ENCODE data around the gene GMDS. TPM values are rescaled to one million over a fixed set of nuclear protein-coding genes. Genes with fewer than 3 reads are reported as not detected.

Gene GMDS
- total RNA-seq, 4 donors from 2014 or later, result 197 to 375 (median 215) TPM

DNA sequence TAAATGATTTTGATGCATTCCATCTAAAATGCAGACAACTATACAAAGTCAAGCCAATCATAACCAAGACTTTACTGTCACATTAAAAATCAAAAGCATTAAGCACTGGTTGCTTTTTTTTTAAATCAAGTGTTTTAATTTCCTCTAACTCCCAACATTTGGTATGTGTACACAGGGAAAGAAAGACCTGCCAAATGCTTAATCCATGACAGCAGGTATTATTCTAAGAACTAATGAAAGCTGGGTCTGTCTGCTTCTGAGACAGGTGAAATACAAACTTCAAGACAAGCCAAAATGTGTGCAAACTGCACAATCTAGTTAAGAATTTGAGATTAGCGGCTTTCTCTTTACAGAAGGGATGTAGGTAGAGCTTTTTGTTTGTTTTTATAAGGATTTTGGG lies 126.1 kb downstream of the GMDS start:
- Histone ChIP-seq H3K27ac (no peak overlapping the region), H3K4me1 (no peaks in the 10 kb centered on the region), H3K36me3 (no peaks in the 10 kb centered on the region), H3K4me3 (no peak overlapping the region), H3K27me3 (no peaks in the 10 kb centered on the region), H3K9me3 (no peaks in the 10 kb centered on the region)
- TF ChIP-seq, protein P1, sequence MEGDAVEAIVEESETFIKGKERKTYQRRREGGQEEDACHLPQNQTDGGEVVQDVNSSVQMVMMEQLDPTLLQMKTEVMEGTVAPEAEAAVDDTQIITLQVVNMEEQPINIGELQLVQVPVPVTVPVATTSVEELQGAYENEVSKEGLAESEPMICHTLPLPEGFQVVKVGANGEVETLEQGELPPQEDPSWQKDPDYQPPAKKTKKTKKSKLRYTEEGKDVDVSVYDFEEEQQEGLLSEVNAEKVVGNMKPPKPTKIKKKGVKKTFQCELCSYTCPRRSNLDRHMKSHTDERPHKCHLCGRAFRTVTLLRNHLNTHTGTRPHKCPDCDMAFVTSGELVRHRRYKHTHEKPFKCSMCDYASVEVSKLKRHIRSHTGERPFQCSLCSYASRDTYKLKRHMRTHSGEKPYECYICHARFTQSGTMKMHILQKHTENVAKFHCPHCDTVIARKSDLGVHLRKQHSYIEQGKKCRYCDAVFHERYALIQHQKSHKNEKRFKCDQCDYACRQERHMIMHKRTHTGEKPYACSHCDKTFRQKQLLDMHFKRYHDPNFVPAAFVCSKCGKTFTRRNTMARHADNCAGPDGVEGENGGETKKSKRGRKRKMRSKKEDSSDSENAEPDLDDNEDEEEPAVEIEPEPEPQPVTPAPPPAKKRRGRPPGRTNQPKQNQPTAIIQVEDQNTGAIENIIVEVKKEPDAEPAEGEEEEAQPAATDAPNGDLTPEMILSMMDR (IDR thresholded peaks at IDR 0.05), result no peak
- no peak for TF ChIP-seq POLR2A (IDR thresholded peaks at IDR 0.05)
- no peak for DNase-seq

DNA sequence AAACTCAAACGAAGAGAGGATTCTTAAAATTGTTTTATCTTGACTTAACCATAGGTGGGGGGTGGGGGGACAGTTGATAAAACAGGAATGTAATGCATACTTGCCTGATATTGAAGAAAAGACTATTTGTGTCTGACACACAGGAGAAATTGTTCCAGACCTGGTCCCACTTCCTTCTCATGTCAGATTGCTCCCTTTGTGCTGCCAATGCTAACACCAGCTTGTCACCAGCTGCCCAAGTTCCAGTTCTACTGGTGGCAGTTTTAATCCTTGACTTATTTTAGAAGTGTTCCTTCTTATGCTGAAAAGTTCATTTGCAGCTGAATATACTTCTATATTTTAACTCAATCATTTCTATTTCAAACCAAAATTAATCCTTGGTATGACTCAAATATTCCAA lies 127.3 kb downstream of the GMDS start:
- Histone ChIP-seq H3K4me1 (no peaks in the 10 kb centered on the region), H3K9me3 (no peaks in the 10 kb centered on the region), H3K36me3 (no peaks in the 10 kb centered on the region), H3K27me3 (no peaks in the 10 kb centered on the region), H3K27ac (no peak overlapping the region), H3K4me3 (no peak overlapping the region)
- DNase-seq, result no peak
- TF ChIP-seq POLR2A (IDR thresholded peaks at IDR 0.05), result no peak
- TF ChIP-seq, protein P1 (IDR thresholded peaks at IDR 0.05), result no peak

DNA sequence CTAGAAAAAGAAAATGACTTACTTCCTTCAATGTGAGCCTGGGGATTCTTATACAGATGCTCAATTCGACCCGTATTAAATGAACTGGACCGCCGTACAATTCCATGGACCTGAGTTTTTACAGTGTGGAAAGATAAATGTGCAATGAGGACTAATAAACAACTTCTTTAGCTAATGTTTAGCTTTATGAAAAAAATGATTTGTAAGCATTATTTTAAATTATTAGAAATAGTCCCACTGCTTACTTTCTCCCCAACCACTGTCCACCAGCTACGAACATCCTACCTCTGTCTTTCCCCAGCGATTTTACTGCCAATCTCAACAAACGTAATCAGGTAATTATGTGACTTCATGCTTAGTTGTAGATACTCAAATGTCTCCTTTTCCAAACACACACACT lies 128.0 kb downstream of the GMDS start:
- Histone ChIP-seq H3K27ac (no peak overlapping the region), H3K36me3 (no peaks in the 10 kb centered on the region), H3K4me3 (no peak overlapping the region), H3K4me1 (no peaks in the 10 kb centered on the region), H3K27me3 (no peaks in the 10 kb centered on the region), H3K9me3 (no peaks in the 10 kb centered on the region)
- no peak for DNase-seq
- TF ChIP-seq POLR2A (IDR thresholded peaks at IDR 0.05), result no peak
- TF ChIP-seq, protein P1 (IDR thresholded peaks at IDR 0.05), result no peak

DNA sequence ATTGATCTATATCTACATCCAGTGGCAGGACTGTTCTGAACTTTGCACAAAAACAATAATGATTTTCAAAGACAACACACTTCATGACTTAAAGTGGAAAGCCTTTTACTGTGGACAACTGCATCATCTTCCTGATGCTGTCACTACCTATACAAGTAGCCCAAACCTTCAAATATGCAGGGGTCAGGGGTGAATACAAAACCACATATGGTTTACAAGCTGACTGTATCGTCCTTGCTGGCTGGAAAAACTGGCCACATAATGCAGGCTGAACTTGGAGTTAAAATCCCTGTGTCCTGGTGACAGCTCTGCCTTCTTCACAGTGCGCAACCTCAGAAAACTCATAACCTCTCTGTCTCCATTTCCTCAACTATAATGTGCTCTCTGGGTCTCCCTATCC lies 128.9 kb downstream of the GMDS start:
- Histone ChIP-seq H3K36me3 (no peaks in the 10 kb centered on the region), H3K9me3 (no peaks in the 10 kb centered on the region), H3K4me3 (no peak overlapping the region), H3K27ac (no peak overlapping the region), H3K27me3 (no peaks in the 10 kb centered on the region), H3K4me1 (no peaks in the 10 kb centered on the region)
- no peak for DNase-seq
- TF ChIP-seq, protein P1 (IDR thresholded peaks at IDR 0.05), result no peak
- TF ChIP-seq POLR2A (IDR thresholded peaks at IDR 0.05), result no peak

DNA sequence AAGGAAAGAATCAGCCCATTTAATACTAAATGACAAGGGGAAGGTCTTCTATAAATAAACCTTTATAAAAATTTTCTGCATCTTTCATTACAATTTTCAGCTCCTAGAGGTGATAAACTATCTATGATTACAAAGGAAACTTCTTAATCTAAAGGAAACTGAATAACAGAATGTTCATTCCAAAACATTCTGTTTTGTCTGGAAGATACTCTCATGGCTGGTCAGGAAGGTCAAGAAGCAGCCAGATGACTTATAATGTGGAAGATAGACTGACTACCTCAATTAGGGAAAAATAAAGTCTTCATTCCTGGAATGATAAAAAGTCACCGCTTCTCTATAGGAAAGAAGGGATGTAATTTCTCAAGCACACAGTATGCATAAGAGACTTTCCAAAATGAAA lies 131.3 kb downstream of the GMDS start:
- TF ChIP-seq, protein P1 (IDR thresholded peaks at IDR 0.05), result no peak
- TF ChIP-seq POLR2A (IDR thresholded peaks at IDR 0.05), result no peak
- no peak overlapping the region for H3K4me3 ChIP-seq
- no peaks in the 10 kb centered on the region for H3K36me3 ChIP-seq
- DNase-seq, result no peak
- H3K27ac ChIP-seq, result no peak overlapping the region
- H3K9me3 ChIP-seq, result no peaks in the 10 kb centered on the region
- H3K27me3 ChIP-seq, result no peaks in the 10 kb centered on the region
- H3K4me1 ChIP-seq, result no peaks in the 10 kb centered on the region

DNA sequence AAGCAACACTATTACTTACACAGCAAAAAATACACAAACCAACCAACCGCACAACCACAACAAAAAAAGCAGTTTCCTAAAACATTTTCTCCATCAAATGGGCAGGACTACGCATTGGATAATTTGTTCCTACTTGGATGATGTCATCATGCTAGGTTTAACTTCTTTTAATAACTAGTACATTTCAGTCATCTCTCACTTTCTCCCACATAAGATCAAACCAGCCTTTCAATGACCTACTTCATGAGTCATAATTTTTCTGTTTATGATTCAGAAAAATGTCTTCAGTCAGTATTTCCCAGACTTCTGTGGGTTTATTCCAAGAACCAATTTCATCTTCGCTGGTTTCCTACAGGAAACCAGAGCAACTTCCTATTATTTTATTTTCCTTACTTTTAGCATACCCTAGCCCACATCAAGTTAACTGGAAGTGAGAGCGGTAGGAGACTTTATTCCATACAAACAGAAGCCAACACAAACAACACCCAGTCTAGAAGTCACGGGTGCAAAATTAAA lies 134.2 kb downstream of the GMDS start:
- no peaks in the 10 kb centered on the region for H3K36me3 ChIP-seq
- H3K27me3 ChIP-seq, result no peaks in the 10 kb centered on the region
- H3K4me1 ChIP-seq, result no peaks in the 10 kb centered on the region
- no peak overlapping the region for H3K27ac ChIP-seq
- H3K9me3 ChIP-seq, result no peaks in the 10 kb centered on the region
- TF ChIP-seq POLR2A (IDR thresholded peaks at IDR 0.05), result no peak
- TF ChIP-seq, protein P1 (IDR thresholded peaks at IDR 0.05), result no peak
- no peak for DNase-seq
- H3K4me3 ChIP-seq, result no peak overlapping the region

All from Peyer's patch (tissue), 4 donors.